Measurements from ENCODE around the gene TRIM38.

TRIM38 gene

GRCh38 chr6:25961619-25962148 is 918 bp upstream of the TRIM38 start:
- H3K27ac ChIP-seq: peak overlapping the region; percentile 66; the same call in 1 of the 2 replicates

DNA sequence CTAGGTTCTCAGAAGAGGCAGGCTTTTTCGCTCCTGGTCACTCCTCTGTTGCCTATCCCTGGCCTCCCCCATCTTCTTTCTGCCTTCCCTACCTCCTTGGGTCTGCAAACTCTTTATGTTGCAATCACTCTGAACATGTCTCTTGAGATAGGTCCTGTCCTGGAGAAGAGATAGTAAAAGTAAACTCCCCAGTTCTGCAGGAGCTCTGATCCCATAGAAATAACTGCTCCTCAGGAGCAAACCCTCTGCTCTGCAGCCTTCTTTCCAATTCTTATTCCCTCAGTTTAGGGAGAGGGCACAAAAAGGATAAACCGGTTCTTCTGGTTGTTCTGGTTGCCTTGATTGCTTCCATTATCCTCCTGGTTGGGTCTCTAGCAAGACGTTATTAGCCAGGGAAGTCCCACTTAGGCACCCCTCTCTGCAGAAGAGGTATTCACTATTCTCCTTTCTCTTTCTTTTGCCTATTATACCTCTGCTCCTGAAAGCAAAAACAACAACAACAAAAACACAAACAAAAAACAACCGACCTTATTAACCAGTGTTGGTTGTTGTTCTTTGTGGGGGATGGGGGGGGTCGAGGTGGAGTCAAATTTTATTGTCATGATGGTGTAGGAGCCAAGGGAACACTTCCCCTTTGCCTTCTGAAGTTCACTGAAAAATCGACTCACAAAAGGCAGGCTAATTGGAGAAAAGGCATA is 973 bp downstream of the TRIM38 start:
- peak overlapping the region; percentile 66 for H3K27ac ChIP-seq
- no peak for TF ChIP-seq CTCF (conservative IDR thresholded peaks at IDR 0.05)
- no peak for TF ChIP-seq ZFX (IDR thresholded peaks at IDR 0.05)

More at GRCh38 chr6:25961619-25962148, 918 bp upstream of the TRIM38 start:
- no peak for TF ChIP-seq CTCF (conservative IDR thresholded peaks at IDR 0.05)
- no peak for TF ChIP-seq ZFX (IDR thresholded peaks at IDR 0.05)

DNA sequence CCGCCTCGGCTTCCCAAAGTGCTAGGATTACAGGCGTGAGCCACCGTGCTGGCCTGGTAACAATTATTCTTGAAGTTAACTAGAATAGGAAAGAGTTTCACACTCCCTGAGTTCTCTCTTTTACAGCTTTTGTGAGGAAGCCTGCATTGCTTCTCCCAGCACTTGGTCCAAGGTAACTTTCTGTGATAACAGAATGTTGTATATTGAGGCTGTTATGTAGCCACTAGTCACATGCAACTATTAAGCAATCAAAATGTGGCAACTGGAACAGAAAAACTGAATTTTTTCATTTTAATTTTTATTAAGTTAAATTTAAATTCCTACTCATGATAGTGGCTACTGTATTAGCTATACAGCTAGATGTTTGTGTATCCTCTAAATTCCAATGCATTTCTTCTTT is 2.5 kb downstream of the TRIM38 start:
- TF ChIP-seq CTCF (conservative IDR thresholded peaks at IDR 0.05): no peak
- TF ChIP-seq ZFX (IDR thresholded peaks at IDR 0.05): no peak
- no peak overlapping the region for H3K27ac ChIP-seq

DNA sequence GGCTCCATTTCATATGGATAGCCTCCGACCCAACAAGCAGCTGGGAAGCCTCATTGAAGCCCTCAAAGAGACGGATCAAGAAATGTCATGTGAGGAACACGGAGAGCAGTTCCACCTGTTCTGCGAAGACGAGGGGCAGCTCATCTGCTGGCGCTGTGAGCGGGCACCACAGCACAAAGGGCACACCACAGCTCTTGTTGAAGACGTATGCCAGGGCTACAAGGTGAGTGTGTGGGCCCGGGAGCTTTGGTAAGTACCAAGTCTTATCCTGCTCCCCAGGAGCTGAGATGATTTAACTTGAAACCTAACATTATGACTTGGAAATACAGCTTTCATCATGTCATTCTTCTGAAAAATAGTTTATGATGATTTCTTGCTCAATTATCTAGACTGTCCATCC is 4.1 kb downstream of the TRIM38 start:
- TF ChIP-seq ZFX (IDR thresholded peaks at IDR 0.05) (no peak), CTCF (conservative IDR thresholded peaks at IDR 0.05) (no peak)
- H3K27ac ChIP-seq: no peak overlapping the region

DNA sequence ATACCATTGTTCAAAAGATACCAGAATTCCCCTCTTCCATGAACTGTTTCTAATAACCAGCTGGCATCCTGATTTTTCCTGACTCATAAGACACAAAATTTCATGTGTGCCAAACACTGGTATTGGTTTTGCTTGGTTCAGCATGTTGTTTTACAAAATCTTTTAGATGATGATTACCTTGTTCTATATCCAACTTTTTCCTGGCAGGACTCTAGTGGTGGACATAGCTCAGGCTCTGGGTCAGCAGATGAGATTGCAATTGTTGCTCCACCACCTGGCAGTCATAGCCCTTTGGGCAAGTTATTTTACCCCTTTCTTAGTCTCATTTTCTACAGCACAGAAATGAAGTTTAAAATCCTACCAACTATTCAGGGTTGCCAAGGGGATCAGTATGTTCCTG is 6.2 kb downstream of the TRIM38 start:
- H3K27ac ChIP-seq: no peak overlapping the region

DNA sequence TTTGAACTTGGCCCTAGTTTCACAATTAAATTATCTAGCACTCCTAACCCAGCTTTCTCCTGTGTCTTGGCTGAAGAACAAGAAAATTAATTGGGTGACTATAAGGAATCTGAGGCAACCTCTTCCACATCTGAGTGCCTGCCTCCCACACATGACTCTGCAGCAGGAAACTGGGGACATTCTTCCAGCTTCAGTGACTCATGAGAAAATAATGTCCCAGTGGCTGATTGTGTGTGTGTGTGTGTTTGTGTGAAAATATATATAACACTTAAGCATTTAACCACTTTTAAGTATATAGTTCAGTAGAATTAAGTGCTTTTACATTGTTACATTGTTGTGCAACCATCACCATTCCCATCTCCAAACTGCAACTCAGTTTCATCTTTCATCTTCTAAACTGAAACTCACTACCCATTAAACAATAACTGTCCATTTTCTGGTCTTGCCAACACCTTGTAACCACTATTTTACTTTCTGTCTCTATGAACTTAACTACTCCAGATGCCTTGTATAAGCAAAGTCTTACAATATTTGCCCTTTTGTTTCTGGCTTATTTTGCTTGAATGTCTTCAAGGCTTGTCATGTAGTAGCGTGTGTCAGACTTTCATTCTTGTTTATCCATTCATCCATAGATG is 8.7 kb downstream of the TRIM38 start:
- TF ChIP-seq ZFX (IDR thresholded peaks at IDR 0.05) (no peak), CTCF (conservative IDR thresholded peaks at IDR 0.05) (no peak)
- H3K27ac ChIP-seq: no peak overlapping the region

More for the DNA sequence above, 6.2 kb downstream of the TRIM38 start:
- TF ChIP-seq ZFX (IDR thresholded peaks at IDR 0.05): no peak
- TF ChIP-seq CTCF (conservative IDR thresholded peaks at IDR 0.05): no peak

- TF ChIP-seq CTCF (conservative IDR thresholded peaks at IDR 0.05) (no peak), ZFX (IDR thresholded peaks at IDR 0.05) (no peak)
Observed at GRCh38 chr6:25972128-25972527, 9.5 kb downstream of the TRIM38 start.

More at GRCh38 chr6:25972128-25972527, 9.5 kb downstream of the TRIM38 start:
- no peak overlapping the region for H3K27ac ChIP-seq

Data from C4-2B (cell line).